Measurements from ENCODE around the gene GAB2.

GRCh38 chr11:78209478-78209877 is 208.1 kb downstream of the GAB2 start:
- TF ChIP-seq, protein P1, sequence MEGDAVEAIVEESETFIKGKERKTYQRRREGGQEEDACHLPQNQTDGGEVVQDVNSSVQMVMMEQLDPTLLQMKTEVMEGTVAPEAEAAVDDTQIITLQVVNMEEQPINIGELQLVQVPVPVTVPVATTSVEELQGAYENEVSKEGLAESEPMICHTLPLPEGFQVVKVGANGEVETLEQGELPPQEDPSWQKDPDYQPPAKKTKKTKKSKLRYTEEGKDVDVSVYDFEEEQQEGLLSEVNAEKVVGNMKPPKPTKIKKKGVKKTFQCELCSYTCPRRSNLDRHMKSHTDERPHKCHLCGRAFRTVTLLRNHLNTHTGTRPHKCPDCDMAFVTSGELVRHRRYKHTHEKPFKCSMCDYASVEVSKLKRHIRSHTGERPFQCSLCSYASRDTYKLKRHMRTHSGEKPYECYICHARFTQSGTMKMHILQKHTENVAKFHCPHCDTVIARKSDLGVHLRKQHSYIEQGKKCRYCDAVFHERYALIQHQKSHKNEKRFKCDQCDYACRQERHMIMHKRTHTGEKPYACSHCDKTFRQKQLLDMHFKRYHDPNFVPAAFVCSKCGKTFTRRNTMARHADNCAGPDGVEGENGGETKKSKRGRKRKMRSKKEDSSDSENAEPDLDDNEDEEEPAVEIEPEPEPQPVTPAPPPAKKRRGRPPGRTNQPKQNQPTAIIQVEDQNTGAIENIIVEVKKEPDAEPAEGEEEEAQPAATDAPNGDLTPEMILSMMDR (IDR thresholded peaks at IDR 0.05), result no peak
- TF ChIP-seq POLR2A (IDR thresholded peaks at IDR 0.05), result no peak
